Left forelimb (tissue), 1 donor: ENCODE results near the gene CREBRF.
"Not testable (repeated sequence)": the region's sequence is repeated elsewhere in the genome, so short reads cannot be mapped to it uniquely, and the experiment has no call there.

ENCODE experiments used
- DNase-seq: peaks from one replicate; pipeline ENCODE4 v3.0.0-alpha.2; 2018; ENCODE audit warnings: low spot score

The CREBRF gene

GRCh38 chr5:173055983-173056782 lies at the start of gene CREBRF:
TSS of gene CREBRF (plus strand) at chr5:173056352. CDS start at chr5:173080776, 24,424 bp downstream.
- DNase-seq: peak; percentile 99

- DNase-seq: no peak
Observed at GRCh38 chr5:173010021-173010420, 46.1 kb upstream of the CREBRF start.

GRCh38 chr5:173010547-173011464 lies 45.3 kb upstream of the CREBRF start:
- no peak for DNase-seq

- no peak for DNase-seq
Observed at GRCh38 chr5:173011566-173011965, 44.6 kb upstream of the CREBRF start.

- no peak for DNase-seq
Observed at GRCh38 chr5:173012882-173013281, 43.3 kb upstream of the CREBRF start.

- no peak for DNase-seq
Observed at GRCh38 chr5:173014671-173015070, 41.5 kb upstream of the CREBRF start.

- DNase-seq: no peak
Observed at GRCh38 chr5:173015192-173015591, 41.0 kb upstream of the CREBRF start.

- no peak for DNase-seq
Observed at GRCh38 chr5:173015598-173016455, 40.3 kb upstream of the CREBRF start.

GRCh38 chr5:173016598-173017046 lies 39.5 kb upstream of the CREBRF start:
- no peak for DNase-seq

GRCh38 chr5:173017087-173017486 lies 39.1 kb upstream of the CREBRF start:
- DNase-seq: not testable (repeated sequence)

- DNase-seq: no peak
Observed at GRCh38 chr5:173018358-173018757, 37.8 kb upstream of the CREBRF start.

- DNase-seq: no peak
Observed at GRCh38 chr5:173020154-173020581, 36.0 kb upstream of the CREBRF start.

- DNase-seq: no peak
Observed at GRCh38 chr5:173020643-173021042, 35.5 kb upstream of the CREBRF start.

- DNase-seq: no peak
Observed at GRCh38 chr5:173025651-173026050, 30.5 kb upstream of the CREBRF start.

- no peak for DNase-seq
Observed at GRCh38 chr5:173027905-173028304, 28.2 kb upstream of the CREBRF start.

GRCh38 chr5:173028811-173029327 lies 27.3 kb upstream of the CREBRF start:
- DNase-seq: no peak

GRCh38 chr5:173029499-173029921 lies 26.6 kb upstream of the CREBRF start:
- DNase-seq: no peak

- not testable (repeated sequence) for DNase-seq
Observed at GRCh38 chr5:173032096-173032495, 24.1 kb upstream of the CREBRF start.

- DNase-seq: no peak
Observed at GRCh38 chr5:173032730-173033129, 23.4 kb upstream of the CREBRF start.

GRCh38 chr5:173033923-173034322 lies 22.2 kb upstream of the CREBRF start:
- DNase-seq: no peak

GRCh38 chr5:173035904-173036707 lies 20.0 kb upstream of the CREBRF start:
- no peak for DNase-seq
